Retinal pigment epithelial cell (primary cell): ENCODE data around the gene CTXN2.

Source experiments
- DNase-seq: peaks from one replicate; pipeline ENCODE4 v3.0.0-alpha.2; 2010; ENCODE audit warnings: low read depth
- H3K4me3 ChIP-seq: 2 replicates; pipeline ENCODE4 v1.5.1; 2011; ENCODE audit warnings: mild to moderate bottlenecking, low read length, control low read depth, moderate library complexity
- CTCF ChIP-seq: conservative IDR thresholded peaks from 2 replicates; pipeline ENCODE4 v1.5.1; 2011; ENCODE audit warnings: low read depth, low read length, control low read depth, inconsistent platforms

CTXN2 gene

GRCh38 chr15:48178648-48178931 lies 12.9 kb upstream of the CTXN2 start:
- TF ChIP-seq CTCF, result no peak
- H3K4me3 ChIP-seq, result peak overlapping the region; percentile 71
- no peak for DNase-seq

- no peak overlapping the region for H3K4me3 ChIP-seq
- no peak for TF ChIP-seq CTCF
- no peak for DNase-seq
Observed at GRCh38 chr15:48182749-48183148, 8.7 kb upstream of the CTXN2 start.

- no peak for DNase-seq
- no peak for TF ChIP-seq CTCF
- no peak overlapping the region for H3K4me3 ChIP-seq
Observed at GRCh38 chr15:48185529-48185928, 5.9 kb upstream of the CTXN2 start.

GRCh38 chr15:48186271-48186670 lies 5.2 kb upstream of the CTXN2 start:
- DNase-seq, result no peak
- no peak for TF ChIP-seq CTCF
- H3K4me3 ChIP-seq, result no peak overlapping the region

- no peak for TF ChIP-seq CTCF
- peak overlapping the region; percentile 43 for H3K4me3 ChIP-seq
- peak; percentile 40 for DNase-seq
Observed at GRCh38 chr15:48190932-48191573, 412 bp upstream of the CTXN2 start.

GRCh38 chr15:48202068-48202467 lies 10.6 kb downstream of the CTXN2 start:
- DNase-seq, result no peak
- no peak overlapping the region for H3K4me3 ChIP-seq
- no peak for TF ChIP-seq CTCF

- TF ChIP-seq CTCF, result no peak
- DNase-seq, result no peak
- no peak within 1 kb of the TSS for H3K4me3 ChIP-seq
Observed at GRCh38 chr15:48205981-48206380, 14.5 kb downstream of the CTXN2 start, which contains the start of gene SLC12A1. TSS of gene SLC12A1 (plus strand) at chr15:48206302. CDS start at chr15:48207720, 1,418 bp downstream.
